ENCODE results near the gene ABCG8.
"Not testable (repeated sequence)": the region's sequence is repeated elsewhere in the genome, so short reads cannot be mapped to it uniquely, and the experiment has no call there.

Gene ABCG8

GRCh38 chr2:43911136-43911790 is 72.5 kb downstream of the ABCG8 start:
- not testable (repeated sequence) for DNase-seq (ENCODE audit: low read depth, low spot score)

GRCh38 chr2:43924463-43924862 is 85.7 kb downstream of the ABCG8 start:
- DNase-seq (ENCODE audit: low read depth, low spot score) = no peak

GRCh38 chr2:43925431-43925830 is 86.7 kb downstream of the ABCG8 start:
- no peak for DNase-seq (ENCODE audit: low read depth, low spot score)

GRCh38 chr2:43927442-43927841 is 88.7 kb downstream of the ABCG8 start:
- no peak for DNase-seq (ENCODE audit: low read depth, low spot score)

DNA sequence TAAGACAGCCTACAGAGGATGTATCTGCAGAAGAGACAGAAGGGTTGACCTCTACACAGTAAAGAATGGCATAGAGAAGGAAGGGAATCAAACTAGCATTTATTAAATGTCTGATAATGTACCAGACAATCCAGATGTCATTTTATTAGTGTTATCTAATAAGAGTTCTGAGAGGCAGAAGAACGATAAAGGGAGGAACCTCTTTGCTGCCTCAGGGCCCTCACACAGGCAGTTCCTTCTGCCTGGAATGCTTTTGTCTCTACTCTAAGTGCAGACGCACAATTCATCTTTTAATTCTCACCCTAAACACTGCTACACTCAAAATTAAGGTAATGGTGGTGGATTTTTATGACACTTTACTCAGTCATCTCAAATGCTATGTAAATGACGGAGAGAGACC is 92.5 kb downstream of the ABCG8 start:
- DNase-seq (ENCODE audit: low read depth, low spot score) = no peak
